HG03135 (cell line): Measurements from ENCODE around the gene E2F4.

Source experiments
- ATAC-seq: cut with Tn5 transposase; IDR thresholded peaks from one replicate; pipeline ENCODE4 v1.9.1; 2021; ENCODE audit warnings: mild to moderate bottlenecking, moderate library complexity; ENCODE audit not compliant: unreplicated experiment

The E2F4 gene

DNA sequence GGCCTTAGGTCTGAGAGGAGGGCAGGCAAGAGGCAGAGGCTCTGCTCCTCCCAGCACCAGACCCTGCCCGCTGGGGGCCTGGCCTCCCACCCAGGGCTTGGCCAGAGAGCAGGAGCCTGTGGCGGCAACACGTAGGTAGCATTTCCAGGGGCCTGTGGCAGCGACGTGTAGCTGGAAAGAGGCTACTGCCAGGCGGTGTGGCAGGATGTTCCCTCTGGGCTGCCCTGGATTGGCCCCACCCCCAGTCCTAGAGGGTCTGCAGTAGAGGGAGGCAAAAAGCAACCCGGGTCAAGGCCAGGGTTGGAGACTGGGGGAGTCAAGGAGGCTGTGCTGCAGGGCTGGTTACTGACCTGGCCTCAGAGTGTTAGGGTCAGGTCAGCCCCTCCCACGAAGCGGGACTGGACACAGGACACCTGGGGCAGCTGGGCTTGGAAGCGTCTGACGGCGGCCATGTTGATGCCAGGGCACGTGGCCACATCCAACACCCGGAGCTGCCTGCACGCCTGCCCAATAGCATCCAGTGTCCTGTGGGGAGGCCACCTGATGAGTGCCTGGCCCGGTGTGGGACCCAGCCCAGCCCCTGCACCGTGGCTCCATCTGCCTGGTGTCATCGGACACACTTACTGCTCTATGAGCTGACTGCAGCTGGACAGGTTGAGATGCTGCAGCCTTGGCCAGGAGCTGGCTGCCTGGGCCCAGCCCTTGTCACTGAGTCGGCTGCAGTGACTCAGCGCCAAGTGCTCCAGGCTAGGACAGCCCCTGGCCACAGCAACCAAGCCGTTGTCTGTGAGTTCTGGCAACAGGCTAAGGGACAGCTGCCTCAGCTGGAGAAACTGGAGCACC is 15.5 kb downstream of the E2F4 start:
- ATAC-seq: no peak

DNA sequence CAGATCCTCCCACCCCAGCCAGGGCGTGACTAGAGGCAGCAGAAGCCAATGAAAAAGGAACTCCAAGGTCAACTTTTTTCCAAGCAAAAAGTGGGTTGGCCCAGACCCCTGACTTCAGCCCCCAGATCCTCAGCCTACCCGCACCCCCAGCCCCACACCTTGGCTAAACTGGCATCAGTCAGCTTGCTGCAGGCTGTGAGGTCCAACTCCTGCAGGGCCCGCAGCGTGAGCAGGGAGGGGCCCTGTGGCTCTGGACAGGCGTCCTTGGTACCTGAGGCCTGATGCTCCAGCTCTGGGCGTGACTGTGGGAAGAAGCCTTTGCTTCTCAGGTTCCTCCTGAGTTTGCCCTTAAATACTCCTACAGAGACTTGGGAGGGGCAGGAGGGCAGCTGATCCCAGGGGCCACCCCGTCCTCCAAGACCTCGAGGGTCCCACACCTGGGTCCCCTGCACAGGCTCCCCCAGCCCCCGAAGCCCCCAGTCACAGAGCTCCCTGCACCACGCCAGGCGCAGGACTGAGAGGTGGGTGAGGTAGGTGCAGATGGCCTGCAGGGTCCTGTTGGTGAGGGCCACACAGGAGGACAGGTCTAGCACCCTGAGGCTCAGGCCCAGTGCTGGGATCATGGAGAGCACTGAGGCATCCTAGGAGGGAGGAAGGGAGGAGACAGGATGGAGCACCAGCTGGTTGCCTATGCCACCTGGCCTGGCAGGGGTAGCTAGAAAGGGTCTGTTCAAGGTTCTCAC is 16.4 kb downstream of the E2F4 start:
- no peak for ATAC-seq

DNA sequence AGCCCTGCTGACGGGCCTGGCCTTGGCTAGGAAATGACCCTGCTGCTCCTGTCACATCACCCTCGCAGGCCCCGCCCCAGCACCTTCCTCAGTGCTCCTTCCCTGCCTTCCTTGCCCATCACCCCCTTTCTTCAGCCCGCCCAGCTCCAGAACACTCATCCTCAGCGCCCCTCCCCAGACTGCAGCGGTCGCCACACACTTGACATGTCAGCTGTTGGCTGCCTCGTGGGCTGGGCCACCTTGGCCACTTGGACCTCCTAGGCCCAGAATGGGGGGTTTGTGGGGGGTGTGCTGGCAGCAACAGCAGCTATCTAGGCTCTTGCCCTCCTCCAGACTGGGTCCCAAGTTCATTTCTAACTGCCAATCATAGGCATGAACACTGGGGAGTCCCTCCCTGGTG is 17.6 kb downstream of the E2F4 start:
- ATAC-seq: no peak

DNA sequence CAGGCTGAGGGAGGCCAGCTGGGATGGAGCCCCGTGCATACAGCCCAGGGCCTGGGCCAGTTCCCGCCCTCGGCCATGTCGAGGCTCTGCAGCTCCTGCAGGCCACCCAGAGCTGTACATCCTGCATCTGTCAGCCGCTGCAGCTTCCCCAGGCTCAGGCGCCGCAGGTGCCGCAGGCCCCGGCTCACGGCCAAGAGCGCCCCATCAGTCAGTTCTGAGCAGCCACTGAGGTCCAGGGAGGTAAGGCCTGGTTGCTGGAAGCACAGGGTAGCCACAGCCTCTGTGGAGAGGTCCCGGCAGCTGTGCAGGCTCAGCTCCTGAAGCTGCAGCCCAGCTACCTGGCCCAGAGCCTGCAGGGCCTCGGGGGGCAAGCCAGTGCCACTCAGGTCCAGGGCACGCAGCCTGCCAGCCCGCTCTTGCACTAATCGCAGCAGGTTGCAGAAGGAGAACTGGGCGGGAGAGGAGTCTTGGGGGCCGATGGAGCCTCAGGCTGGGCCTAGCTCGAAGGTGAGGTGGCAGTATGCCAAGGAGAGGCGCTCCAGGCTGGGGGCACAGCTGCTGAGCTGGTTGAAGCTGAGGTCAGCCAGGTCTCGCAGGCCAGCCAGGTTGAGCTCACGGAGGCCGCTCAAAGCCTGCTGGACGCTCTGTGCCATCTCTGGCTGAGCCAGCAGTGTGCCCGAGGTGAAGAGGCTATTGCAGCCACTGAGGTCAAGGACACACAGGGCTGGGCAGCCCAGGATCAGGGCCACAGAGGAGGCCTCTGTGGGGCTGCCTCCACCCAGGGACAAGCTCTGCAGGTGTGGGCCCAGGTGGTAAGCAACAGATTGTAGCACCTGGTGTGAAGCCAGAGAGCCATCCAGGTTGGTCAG is 18.3 kb downstream of the E2F4 start:
- no peak for ATAC-seq

DNA sequence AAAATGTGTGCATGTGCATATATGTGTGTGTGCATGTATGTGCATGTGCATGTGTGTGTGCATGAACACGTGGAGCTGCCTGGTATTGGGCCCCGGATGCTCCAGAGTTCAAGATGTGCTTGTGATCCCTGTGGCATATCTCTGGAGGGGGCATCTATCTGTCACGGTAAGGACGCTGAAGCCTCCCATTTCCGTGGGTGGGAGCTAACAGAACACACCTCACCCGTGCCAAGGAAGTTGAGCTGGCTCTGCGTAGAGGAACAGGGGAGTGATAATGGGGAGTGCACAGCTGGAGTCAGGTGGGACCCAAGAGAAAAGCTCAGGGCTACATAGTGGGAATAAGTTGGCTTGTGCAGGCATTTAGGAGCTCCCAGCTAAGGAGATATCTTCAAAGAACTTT is 19.7 kb downstream of the E2F4 start:
- no peak for ATAC-seq

DNA sequence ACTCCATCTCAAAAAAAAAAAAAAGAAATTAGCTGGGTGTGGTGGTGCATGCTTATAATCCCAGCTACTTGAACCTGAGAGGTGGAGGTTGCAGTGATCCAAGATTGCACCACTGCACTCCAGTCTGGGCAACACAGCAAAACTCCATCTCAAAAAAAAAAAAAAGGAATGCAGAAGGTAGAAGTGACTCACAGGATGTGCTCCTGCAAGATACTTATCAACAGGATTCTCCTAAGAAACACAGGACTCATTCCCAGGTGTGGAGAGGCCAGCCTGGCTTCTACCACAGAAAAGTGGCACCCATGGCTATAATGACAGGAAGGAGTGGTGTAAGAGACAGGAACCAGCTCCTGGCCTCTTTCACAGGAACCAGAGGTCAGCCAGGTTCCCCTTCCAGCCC is 20.8 kb downstream of the E2F4 start:
- ATAC-seq: no peak

DNA sequence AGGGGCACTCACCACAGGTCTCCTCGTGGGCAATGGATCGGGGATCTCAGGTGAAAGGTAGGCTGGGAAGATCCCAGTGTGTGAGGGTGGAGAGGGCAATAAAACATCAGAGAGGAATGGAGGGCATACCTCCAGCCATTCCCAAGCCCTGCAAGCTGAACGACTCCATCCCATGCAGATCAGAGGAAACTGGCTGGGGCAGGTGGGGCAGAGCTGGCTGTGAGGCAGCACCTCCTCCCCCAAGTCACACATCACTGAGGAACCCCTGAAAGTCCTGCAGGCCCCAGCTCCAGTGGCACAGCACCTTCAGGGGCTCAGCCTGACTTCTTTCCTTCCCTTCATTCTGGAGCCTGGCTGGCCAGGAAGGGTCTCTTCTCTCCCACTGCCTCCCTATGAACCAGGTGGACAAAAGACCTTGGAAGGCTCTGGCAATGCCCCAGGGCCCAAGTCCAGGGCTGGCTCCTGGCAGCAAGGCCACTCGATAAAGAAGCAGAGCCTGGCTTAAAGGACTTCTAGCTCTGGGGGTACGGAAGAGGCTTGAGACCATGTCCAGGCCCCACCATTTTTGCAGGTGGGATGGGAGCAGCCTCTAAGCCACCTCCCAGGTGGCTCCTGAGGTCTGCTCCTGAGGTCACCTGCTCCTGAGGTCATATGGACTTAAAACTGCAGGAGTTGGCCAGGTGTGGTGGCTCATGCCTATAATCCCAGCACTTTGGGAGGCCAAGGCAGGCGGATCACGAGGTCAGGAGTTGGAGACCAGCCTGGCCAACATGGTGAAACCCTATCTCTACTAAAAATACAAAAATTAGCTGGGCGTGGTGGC is 21.5 kb downstream of the E2F4 start:
- no peak for ATAC-seq

DNA sequence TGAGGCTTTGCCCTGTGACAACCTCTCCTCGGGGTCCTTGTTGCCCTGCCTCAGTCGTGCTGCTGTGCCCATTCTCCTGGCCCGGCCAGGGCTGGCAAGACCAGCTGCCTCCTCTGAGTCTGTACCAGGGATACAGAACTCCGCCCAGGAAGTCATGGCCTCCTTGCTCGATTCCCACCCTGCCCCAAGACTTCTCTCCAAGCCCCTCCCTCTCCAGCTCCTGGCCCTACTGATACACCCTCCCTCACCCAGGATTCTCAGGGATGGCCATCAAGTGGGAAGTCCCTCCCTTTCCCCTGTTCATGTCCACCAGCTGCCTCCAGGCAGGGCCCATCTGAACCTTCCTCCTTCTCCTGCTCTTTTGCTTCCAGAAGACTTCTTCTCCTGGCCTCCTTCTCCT is 23.8 kb downstream of the E2F4 start:
- ATAC-seq: no peak

DNA sequence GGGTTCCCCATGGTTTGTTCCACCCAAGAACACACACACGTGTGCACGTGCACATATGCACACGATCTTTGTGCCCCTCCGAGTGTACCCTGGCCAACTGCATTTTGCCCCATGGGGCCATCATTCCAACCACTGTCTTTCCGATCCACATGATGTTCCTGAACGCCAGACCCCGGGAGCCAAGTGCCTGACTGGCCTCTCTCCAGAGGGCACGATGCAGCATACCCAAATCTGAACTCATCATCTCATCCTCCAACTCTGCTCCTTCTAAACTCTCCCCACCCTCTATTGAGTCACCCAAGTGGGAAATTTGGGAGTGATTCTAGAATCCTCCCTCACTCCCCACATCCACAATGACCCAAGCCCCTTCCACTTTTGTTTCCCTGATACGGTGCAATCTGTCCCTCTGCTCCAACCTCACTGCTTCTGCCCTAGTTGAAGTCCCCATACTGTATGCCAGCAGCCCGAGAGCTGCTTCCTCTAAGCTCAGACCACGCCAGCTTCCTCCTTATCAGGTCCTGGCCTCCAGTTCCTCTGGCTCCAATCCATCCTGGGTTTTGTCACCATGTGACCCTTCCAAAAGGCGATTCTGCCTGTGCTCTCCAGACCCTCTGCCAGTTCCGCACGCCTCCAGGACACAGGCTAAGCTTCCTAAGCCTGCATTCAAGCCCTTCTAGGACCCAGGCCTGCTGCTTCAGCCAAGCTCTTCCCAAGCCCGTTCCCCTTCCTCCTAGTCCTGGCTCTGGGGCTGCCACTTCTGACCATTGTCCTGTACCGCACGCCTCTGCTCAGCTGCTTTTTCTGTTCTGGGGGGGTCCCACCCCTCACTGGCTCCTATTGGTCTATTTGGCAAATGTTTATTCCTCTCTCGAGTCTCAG is 24.9 kb downstream of the E2F4 start:
- ATAC-seq: no peak

DNA sequence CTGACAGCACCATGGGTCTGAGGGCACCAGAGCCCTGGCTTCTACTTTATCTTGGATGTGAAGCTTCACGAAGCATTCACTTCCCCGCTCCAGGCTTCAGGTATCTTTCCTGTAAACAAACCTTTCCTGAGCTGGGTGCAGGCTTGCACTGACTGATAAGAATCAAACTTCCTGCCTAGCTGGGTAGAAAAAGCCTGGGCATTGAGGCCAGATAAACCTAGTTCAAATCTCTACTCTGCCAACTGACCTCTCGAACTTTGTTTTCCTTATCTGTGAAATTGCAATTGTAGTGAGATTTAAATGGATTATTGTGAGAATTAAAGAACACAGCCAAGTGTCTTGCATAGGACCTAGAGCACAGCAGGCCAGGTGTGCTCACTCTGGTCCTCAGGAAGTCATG is 32.0 kb downstream of the E2F4 start:
- no peak for ATAC-seq

DNA sequence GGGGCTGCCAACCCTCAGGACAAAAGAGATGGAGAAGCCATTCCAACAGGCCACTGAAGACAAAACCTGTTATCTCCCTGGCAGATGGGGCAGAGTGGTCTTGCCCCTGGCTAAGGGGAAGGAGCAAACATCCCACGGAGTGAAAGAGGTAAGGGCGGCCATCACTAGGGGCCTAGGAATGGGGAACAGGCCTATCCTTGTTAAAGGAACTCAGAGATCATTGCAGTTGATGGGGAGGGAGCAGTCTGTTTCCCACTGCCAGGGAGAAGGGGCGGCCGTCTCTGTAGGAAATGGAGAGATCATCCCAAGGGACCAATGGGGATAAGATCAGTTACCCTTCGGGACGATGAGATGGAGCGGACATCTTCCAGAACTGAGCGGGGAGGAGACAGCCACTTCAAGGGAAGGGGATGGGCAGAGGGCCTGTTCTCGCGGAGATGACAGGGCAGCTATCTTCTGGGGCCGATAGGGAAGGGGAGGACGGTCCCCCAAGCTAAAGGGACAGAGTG is 34.4 kb downstream of the E2F4 start:
- no peak for ATAC-seq

DNA sequence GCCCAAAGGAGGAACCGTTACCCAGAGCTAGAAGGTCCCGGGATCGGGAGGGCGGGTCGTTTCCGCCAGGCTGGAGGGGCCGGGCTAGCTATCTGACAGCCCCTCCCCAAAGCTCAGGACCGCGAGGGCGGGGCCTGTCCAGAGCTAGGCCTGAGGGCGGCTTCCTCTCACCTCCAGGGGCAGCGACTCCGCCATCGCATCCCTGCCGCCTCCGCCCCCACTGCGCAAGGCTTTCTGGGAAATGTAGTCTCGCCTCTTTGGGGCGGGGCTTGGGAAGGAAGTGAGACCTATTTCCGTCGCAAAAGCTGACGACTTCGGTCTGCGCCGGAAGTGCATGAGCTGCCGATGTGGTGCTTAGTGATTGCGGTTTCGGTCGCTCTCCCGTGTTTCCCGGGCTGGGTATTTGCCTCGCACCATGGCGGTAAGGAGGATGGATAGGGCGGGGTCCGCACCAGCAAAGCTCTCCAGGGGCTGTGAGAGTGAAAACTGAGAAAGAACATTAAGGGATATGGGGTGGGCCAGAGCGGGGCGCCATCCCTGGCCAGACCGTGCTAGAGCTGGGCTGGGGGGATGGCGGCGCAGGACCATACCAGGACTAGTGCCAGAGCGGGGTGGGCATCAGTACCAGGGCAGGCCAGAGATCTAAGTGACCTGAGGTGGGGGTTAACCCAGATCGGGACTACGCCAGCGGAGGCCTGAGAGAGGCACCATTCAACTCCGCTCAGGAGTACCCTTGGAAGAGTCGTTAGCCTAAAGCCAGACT is 35.0 kb downstream of the E2F4 start, which contains the start of gene TMEM208:
Gene TMEM208, plus strand, starts transcription at position 327 of the 763 bp plus-strand sequence. Its CDS starts 89 bp downstream, at position 416.
- peak; percentile 90 for ATAC-seq

DNA sequence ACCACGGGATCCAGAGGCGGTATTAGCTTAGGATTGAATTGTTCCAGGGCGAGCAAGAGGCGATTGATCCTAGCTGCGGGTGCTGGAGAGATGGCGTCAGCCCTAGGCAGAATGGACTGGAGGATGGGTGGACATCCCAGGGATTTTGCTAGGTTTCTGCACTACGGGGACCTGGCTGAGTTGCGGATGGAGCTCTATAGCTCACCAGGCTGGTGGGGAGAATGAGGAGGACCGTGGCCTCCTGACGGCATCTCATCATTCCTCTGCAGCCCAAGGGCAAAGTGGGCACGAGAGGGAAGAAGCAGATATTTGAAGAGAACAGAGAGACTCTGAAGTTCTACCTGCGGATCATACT is 35.6 kb downstream of the E2F4 start:
- no peak for ATAC-seq

DNA sequence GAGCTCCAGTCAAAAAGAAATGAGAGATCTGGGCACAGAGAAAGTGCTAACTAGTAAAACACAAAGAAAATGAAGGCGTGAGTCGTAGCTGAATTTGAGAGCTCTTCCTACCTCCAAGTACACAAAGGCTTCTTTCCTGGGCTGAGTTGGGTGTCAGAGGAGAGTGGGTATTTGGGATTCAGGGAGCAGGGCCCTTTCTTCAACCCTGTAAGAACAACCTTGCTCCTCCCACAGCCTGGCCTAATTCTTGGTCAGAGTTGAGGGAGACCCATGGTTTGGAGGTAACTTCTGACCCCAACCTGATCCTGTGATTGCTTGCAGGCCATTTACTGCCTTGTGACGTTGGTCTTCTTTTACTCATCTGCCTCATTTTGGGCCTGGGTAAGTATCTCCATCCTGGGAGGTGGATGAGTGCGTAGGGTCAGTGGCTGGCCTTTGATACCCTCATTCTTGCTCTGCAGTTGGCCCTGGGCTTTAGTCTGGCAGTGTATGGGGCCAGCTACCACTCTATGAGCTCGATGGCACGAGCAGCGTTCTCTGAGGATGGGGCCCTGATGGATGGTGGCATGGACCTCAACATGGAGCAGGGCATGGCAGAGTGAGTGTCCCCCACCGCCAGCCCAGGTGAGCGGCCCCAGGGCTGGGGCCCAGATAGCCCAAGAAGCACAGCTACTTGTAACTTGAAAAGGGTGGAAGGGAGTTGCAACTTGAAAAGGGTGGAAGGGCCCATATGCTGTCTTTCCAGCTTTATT is 36.3 kb downstream of the E2F4 start:
- no peak for ATAC-seq

DNA sequence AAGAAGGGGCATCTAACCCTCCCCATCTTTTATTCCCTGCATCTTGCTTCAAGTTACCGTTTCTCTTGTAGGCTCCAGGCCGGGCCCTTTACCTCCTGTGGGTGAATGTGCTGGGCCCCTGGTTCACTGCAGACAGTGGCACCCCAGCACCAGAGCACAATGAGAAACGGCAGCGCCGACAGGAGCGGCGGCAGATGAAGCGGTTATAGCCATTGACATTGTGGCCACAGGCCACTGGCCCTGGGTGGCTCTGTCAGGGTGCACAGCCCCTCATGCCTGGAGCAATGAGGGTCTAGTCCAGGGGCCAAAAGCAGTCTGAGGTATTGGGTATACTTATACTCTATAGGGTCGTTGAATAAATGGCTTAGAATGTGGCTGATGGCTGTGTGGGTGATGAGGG is 37.0 kb downstream of the E2F4 start:
- ATAC-seq: no peak

DNA sequence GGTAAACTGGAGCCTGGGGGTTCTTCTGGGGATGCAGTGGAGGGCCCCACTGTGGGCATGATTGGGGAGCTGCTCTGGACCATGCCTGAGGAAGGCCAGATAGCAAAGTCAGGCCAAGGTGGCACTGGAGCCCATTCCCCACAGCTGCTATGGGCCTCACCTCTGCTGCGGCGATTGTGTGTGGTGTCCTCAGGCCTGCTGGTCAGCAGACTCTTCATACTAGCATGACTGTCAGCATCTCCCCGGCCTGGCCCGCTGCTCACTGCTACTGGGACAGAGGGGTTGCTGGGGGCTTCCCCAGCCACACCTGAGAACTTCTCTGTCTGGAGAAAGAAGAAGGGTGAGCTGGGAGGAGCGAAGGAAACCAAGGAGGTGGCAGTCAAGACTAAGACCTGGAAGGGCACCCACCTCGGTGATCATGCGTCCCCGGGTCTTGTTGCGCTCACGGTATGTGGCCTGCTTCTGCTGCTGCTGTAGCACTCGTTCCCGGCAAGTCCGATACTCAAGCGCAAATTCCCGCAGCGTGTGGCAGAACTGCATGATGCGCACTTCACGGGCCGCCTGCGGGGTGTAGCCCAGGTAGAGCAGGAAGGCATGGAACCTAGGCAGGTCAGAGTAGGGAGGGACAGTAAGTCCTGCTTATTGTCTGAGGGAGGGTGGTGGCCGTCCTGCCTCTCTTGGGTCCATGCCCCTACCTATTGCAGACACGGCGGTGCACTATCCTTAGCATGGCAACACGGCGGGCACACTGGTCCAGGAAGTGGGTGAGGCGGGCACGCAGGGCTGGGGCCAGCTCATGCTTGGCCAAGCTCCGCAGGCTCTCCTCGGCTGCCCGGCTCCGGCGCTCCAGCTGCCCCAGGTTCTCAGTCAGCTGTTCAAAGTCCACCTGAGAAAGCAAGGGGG is 38.2 kb downstream of the E2F4 start:
- no peak for ATAC-seq
